Astrocyte of the cerebellum (primary cell): ENCODE results near the gene NMRAL1.

Experiments
- DNase-seq: peaks from one replicate; pipeline ENCODE4 v3.0.0-alpha.2; 2011; ENCODE audit warnings: low read depth
- H3K4me3 ChIP-seq: 2 replicates; pipeline ENCODE4 v1.5.1; 2011; ENCODE audit warnings: mild to moderate bottlenecking, low read depth, low read length, moderate library complexity
- CTCF ChIP-seq: IDR thresholded peaks from 2 replicates; pipeline ENCODE4 v1.5.1; 2012; ENCODE audit warnings: low read length, low read depth, moderate library complexity, mild to moderate bottlenecking; ENCODE audit errors: missing control alignments
- in situ Hi-C: cut with HindIII; loops from 2 replicates; pipeline ENCODE4 v1.10.0; 2017; ENCODE audit warnings: low sequenced_read_pairs

NMRAL1 gene

GRCh38 chr16:4450931-4451519 lies 23.4 kb downstream of the NMRAL1 start:
- TF ChIP-seq CTCF, result no peak
- in situ Hi-C loops, result no loop called here
- no peak for DNase-seq

GRCh38 chr16:4450430-4450829 lies 24.0 kb downstream of the NMRAL1 start:
- in situ Hi-C loops, result no loop called here
- no peak overlapping the region for H3K4me3 ChIP-seq
- no peak for DNase-seq
- no peak for TF ChIP-seq CTCF

More at GRCh38 chr16:4450931-4451519, 23.4 kb downstream of the NMRAL1 start:
- H3K4me3 ChIP-seq, result no peak overlapping the region

- in situ Hi-C loops, result no loop called here
- DNase-seq, result no peak
- TF ChIP-seq CTCF, result no peak
- H3K4me3 ChIP-seq, result no peak overlapping the region
Measured at GRCh38 chr16:4443986-4444385, 30.4 kb downstream of the NMRAL1 start.

GRCh38 chr16:4443271-4443670 lies 31.2 kb downstream of the NMRAL1 start:
- in situ Hi-C loops, result no loop called here
- TF ChIP-seq CTCF, result no peak
- DNase-seq, result no peak
- no peak overlapping the region for H3K4me3 ChIP-seq

- TF ChIP-seq CTCF, result no peak
Measured at GRCh38 chr16:4442371-4442770, 32.1 kb downstream of the NMRAL1 start.

GRCh38 chr16:4437366-4437765 lies 37.1 kb downstream of the NMRAL1 start:
- in situ Hi-C loops, result no loop called here
- no peak overlapping the region for H3K4me3 ChIP-seq
- no peak for DNase-seq
- TF ChIP-seq CTCF, result no peak

More at GRCh38 chr16:4442371-4442770, 32.1 kb downstream of the NMRAL1 start:
- no peak for DNase-seq
- no peak overlapping the region for H3K4me3 ChIP-seq
- in situ Hi-C loops, result no loop called here
